OCI-M2 (cell line): ENCODE measurements around the gene CAPN14.
"Not testable (repeated sequence)": the region's sequence is repeated elsewhere in the genome, so short reads cannot be mapped to it uniquely, and the experiment has no call there.

ENCODE experiments used
- DNase-seq: peaks from one replicate; lab custom pipeline; 2025; ENCODE audit not compliant: unreplicated experiment; lab: John Stamatoyannopoulos, UW

Gene CAPN14

DNA sequence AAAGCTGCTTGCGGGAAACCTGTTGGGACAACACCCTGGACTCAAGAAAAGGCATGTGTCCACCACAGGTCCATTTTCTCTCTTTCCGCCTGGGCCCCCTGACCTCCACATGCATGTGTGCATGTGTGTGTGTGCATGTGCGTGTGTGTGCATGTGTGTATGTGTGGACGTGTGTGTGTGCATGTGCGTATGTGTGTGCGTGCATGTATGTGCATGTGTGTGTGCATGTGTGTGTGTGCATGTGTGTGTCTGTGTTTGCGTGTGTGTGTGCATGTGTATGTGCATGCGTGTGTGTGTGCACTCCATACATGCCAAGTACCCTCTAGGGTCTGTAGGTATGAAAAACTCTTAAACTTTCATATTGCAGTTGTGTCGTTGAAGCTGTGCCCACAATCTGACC is 16.3 kb downstream of the CAPN14 start:
- no peak for DNase-seq

DNA sequence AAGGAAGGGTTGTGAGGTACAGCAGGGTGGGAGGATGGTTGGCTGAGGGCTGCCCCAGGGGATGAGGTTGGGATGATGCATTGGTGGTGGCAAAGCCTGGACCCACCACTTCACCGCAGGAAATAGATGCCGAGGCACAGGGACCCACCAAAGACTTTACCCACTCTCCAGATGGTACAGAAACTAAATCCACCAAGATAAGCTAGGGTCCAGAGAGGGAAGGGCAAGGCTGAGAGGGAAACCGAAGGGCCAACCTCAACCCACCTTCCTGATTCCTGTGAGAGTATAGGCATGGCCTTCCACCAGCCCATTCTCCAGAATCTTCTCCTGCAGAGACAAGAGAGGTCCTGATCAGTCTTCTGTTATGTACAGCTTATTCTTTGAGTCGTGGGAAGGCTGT is 18.1 kb downstream of the CAPN14 start:
- no peak for DNase-seq

DNA sequence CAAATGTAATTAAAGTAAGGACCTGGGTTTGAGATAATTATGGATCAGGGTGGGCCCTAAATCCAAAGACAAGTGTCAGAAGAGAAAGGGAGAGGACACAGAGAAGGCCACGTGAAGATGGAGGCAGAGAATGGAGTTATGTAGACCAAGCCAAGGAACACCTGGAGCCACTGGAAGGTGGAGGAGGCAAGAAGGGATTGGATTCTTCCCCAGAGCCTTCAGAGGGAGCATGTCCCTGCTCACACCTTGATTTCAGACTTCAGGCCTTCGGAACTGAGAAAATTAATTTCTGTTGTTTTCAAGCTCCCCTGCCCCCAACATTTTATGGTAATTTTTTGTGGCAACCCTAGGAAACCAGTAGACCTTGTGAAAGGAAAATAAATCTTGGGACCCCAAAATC is 19.6 kb downstream of the CAPN14 start:
- DNase-seq: no peak

DNA sequence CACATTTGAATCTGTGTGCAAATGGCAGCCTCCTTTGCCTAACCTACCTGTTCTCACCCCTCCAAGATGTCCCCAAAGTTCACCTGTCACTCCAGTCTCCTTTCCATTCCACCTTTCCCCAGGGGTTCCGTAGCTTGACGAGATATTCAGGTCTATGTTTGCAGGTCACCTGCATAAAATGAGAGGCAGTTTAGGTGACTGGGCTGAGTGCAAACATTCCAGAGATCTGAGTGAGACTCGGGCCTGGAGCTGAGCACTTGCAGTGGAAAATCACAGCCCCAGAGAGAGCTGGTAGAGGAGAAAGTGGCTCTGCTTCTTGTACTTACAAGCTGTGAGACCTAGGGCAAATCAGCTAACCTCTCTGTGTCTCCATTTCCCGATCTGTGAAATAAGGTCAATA is 20.1 kb downstream of the CAPN14 start:
- DNase-seq: no peak

DNA sequence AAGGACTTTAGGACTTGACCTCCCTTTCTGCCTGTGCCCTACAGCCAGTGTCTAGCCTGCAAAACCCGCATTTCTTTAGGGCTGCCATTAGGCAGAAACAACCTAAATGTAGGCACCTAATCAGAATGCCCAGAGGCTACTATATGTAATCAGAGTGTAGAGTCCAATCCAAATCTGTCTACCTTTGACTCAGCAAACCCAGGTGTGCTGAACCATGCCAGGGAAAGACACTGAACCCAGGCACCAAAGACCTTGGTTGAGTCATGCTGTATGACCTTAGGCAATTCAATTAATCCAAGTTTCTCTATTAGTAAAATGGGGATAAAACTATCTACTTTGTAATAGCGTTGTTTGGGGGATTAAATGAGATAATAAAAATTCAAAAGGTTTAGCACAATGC is 20.7 kb downstream of the CAPN14 start:
- no peak for DNase-seq

DNA sequence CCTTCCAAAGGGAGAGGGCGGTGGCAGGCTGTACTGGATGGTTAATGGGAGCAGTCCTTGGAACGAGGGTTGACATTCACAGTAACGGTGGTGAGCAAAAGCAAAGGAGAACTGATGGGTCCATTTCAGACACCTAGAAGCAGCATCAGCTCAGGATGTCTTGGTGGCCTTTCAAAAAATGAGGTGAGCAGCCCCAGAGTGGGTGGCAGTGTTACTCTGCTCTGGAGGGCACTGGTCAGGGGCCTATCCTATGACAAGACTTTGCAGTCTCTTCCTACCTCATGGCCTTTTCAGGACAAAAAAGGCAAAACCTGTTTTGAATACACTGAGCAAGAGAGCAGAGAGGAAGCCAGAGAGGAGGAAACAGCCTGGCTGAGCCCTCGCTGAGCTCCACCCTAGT is 23.5 kb downstream of the CAPN14 start:
- no peak for DNase-seq

DNA sequence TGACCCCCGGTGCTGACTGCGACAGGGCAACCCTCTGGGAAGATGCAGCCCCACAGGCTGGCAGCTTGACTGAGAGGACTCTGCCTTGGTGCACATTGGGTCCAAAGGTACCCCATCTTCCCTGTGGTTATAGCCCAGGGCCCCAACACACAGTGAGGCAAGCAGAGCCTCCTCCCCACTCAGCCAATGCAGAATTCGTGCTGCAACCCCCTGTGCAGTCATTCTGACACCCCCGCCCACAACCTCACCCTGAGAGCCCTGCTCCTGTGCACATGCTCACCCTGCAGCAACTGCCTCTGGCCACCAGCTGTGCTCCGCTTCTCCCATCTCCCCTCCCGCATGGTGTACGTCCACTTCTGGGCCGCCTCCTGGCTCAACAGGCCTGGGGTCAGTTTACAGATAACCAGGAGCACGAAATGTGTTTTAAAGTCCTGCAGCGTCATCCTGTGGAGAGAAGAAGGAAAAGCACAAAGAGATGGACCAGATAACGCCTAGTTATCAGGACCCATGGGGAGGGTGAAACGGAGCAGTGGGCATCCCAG is 24.4 kb downstream of the CAPN14 start:
- DNase-seq: no peak

- no peak for DNase-seq
Observed at GRCh38 chr2:31192396-31192795, 24.9 kb downstream of the CAPN14 start.

DNA sequence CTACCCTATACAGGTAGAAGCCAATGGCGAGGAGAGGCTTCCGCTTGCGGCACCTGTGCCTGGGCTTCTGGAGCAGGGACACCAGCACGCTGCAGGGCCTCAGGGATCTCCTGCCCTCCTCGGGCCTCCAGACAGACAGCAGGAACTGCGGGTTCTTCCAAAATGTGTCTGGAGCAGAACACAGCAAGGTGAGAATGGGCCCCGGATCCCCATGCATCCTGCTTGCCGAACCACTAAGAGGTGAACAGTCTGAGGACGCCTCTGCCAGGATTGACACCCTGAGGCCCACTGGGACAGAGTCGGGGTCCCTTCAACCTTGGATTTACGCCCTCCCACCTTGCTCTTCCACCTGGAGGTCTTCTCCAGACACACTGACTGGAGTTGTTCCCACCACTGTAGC is 25.4 kb downstream of the CAPN14 start:
- DNase-seq: no peak

- no peak for DNase-seq
Observed at GRCh38 chr2:31190188-31190587, 27.1 kb downstream of the CAPN14 start.

DNA sequence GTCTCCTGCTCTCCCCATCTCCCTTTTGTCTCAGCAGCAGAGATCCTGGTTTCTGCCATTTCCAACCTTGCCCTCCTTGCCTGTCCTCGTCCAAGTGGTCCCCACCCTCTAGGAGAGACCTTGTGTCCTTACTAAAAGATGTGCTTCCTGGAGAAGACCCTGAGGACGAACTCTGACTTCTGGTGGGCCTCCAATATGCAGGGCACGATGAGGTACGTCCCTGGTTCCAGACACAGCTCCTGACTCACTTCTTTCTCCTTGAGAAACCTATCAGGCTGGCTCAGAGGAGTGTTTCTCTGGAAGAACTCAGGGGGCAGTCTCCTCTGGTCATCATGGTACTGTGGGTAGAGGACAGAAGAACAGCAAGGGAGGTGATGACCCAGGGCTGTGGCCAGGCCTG is 28.2 kb downstream of the CAPN14 start:
- DNase-seq: no peak

- no peak for DNase-seq
Observed at GRCh38 chr2:31188131-31188530, 29.2 kb downstream of the CAPN14 start.

DNA sequence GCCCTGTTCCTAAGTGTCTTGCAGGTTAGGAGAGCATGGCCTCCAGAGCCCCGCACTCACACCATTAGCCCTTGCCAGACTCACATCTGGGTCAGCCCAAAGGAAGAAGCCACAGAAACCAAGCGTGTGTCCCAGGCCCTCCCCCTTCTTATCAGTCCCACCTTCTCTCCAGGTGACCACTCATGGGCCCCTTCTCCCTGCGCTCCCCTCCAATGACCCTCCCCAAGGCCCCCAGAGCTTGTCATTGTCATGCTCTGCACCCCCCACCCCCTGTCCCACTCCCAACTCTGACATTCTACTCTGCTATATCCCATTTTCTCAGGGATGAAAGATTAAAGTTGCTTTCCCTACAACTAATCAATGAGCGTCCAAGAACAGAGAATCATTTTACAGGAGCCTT is 30.1 kb downstream of the CAPN14 start:
- DNase-seq: no peak

- not testable (repeated sequence) for DNase-seq
Observed at GRCh38 chr2:31183973-31184372, 33.3 kb downstream of the CAPN14 start.

- no peak for DNase-seq
Observed at GRCh38 chr2:31176742-31177141, 40.6 kb downstream of the CAPN14 start.

GRCh38 chr2:31171142-31171541 is 46.2 kb downstream of the CAPN14 start:
- DNase-seq: no peak

DNA sequence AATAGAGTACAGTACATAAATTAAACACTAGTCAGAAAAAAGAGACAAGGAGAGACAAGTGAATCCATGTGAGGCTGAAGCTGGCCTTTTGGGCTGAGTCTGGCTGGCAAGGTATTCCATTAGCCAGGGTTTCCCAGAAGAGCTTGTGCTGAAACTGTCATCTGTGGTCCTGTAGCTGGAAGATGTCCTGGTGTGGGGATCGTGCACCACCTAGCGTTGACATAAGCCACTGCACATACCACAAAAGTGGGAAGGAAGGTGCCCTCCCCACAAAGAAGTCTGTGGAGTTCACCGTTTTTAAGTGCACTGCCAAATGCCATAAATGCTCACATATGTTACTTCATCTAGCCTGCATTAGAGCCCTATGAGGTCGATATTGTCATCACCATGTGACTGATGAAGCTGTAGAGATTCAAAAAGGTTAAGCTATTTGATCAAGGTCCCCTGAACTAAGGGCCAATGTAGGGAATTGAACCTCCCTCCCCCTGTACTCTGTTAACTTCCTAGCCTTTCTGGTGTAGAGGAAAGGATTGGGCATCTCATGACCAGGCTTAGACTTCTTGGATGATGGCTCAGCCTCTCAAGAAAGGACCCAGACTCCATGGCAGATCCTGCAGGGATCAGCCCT is 47.1 kb downstream of the CAPN14 start:
- DNase-seq: no peak

- DNase-seq: no peak
Observed at GRCh38 chr2:31168291-31168690, 49.0 kb downstream of the CAPN14 start.

DNA sequence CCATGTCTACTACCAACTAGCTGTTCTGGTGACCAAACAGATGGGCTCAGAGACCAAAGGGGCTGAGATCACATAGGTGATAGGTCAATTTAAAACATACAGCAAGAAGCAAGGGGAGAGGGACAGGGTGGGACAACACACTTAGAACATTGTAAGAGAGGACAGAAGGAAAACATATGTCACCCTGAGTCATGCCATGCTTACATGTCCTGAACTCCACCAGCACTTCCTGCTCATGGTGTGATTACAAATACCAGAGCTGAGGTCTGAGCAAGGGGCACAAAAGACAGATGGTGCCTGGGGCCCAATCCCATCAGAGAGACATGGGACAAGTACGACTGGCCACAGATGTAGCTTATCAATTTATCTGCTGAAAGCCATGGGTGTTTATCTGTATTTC is 50.4 kb downstream of the CAPN14 start:
- DNase-seq: no peak

GRCh38 chr2:31163011-31163539 is 54.2 kb downstream of the CAPN14 start:
- DNase-seq: no peak

GRCh38 chr2:31161637-31162036 is 55.7 kb downstream of the CAPN14 start:
- DNase-seq: no peak

DNA sequence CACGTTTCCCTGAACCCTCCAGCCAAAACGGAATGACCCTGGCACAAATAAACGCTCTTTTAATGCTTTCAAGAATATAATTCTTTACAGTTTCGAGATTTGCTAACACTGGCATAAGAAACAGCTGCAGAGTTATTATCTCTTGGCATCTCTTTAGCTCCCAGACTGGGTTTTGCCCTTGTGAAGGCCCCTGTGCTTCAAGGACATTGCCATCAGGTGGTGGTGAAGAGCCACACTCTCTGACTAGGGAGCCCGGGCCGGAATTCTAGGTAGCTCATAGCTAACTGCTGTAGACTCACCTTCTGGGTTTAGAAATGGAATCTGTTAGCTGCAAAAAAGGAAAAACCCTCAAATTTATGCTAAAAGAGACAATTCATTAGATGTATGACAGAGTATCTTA is 65.8 kb downstream of the CAPN14 start:
- DNase-seq: no peak

DNA sequence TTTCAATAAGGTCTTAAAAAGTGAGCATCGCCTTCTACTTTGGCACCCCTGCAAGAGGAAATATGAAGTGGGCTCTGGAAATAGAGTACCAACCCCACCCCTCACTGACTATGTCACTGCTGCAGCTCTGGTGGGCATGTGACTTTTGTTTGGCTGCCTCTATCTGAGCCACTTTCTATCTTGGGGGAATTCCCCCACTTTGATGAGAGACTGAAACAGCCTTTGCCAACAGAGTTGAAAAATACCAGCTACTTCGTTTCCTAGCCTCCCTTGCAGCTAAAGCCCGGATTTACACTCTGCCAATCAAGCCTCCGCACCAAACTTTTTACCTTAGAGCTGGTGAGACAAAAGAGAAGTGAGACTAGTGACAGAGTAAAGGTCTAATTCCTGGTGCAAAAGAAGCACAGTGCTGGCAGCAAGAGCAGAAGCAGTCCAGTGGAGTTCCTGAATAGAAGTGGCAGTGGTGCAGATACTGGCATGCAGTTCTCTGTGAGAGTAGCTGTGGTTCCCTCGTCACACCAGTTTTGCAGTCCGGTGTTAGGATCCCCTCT is 67.1 kb downstream of the CAPN14 start:
- no peak for DNase-seq
